Retinal pigment epithelial cell (primary cell): ENCODE results near the gene RNPS1.

ENCODE experiments used
- DNase-seq: peaks from one replicate; pipeline ENCODE4 v3.0.0-alpha.2; 2010; ENCODE audit warnings: low read depth
- H3K4me3 ChIP-seq: 2 replicates; pipeline ENCODE4 v1.5.1; 2011; ENCODE audit warnings: mild to moderate bottlenecking, low read length, control low read depth, moderate library complexity
- CTCF ChIP-seq: conservative IDR thresholded peaks from 2 replicates; pipeline ENCODE4 v1.5.1; 2011; ENCODE audit warnings: low read depth, low read length, control low read depth, inconsistent platforms

Gene RNPS1

GRCh38 chr16:2251296-2252111 lies 16.4 kb downstream of the RNPS1 start, which contains the start of gene ECI1:
ECI1 (minus strand) TSS chr16:2251587; CDS start chr16:2251566, 21 bp downstream.
- H3K4me3 ChIP-seq, result peak within 1 kb of the TSS; percentile 70
- TF ChIP-seq CTCF, result peak; percentile 58
- DNase-seq, result peak; percentile 77

GRCh38 chr16:2250652-2251295 lies 17.2 kb downstream of the RNPS1 start:
- TF ChIP-seq CTCF, result no peak
- H3K4me3 ChIP-seq, result peak overlapping the region; percentile 70
- DNase-seq, result no peak

GRCh38 chr16:2246301-2246885 lies 21.5 kb downstream of the RNPS1 start:
- no peak overlapping the region for H3K4me3 ChIP-seq
- DNase-seq, result no peak
- no peak for TF ChIP-seq CTCF

GRCh38 chr16:2244926-2245795 lies 22.8 kb downstream of the RNPS1 start:
- DNase-seq, result no peak
- no peak overlapping the region for H3K4me3 ChIP-seq
- TF ChIP-seq CTCF, result no peak

DNA sequence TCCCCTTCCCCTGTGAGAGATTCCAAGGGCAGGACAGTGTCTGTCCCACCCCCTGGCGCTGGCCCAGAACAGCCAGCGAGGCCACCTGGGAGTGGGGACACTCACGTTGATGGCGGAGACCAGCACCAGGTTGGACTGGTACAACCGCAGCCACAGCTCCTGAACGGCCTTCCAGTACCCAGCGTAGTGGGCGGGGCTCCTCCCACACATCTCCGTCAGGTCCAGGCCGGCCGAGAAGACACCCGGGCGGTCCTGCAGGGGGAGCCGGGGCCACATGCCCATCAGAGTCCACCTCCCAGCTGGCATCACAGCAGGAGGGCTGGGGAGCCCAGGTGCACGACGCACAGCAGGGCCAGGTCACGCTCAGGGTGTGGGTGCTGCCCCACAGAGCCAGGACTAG lies 23.6 kb downstream of the RNPS1 start:
- no peak overlapping the region for H3K4me3 ChIP-seq
- peak; percentile 4 for TF ChIP-seq CTCF
- no peak for DNase-seq

- no peak for TF ChIP-seq CTCF
- DNase-seq, result no peak
- H3K4me3 ChIP-seq, result no peak overlapping the region
Observed at GRCh38 chr16:2243781-2244180, 24.1 kb downstream of the RNPS1 start.
